Endothelial cell of umbilical vein (primary cell): ENCODE measurements around the gene SH2D3C. TPM values are rescaled to one million over a fixed set of nuclear protein-coding genes. Genes with fewer than 3 reads are reported as not detected.
A peak's percentile ranks its signal among the peaks of the same experiment; 100 is the strongest.

Experiments used
- BruUV-seq: library from RNA; stranded (reverse); fragments of 400-500 nt; replicated peaks from 2 replicates; lab custom pipeline; 2021; lab: Mats Ljungman, UMichigan
- CTCF ChIA-PET: fragments of 300-600, 350-600 bp; sonication (Branson Sonifier 250); formaldehyde crosslinking; loops from one replicate; lab custom pipeline; 2021; ENCODE audit warnings: antibody characterized with exemption, inconsistent platforms; lab: Charles Lee
- POLR2A ChIA-PET: fragments of 300-600, 350-600 bp; sonication (Branson Sonifier 250); formaldehyde crosslinking; loops from one replicate; lab custom pipeline; 2021; ENCODE audit warnings: antibody characterized with exemption, inconsistent platforms; lab: Charles Lee
- DNase-seq: peaks from one replicate; pipeline ENCODE4 v3.0.0-alpha.2; 2011; ENCODE audit warnings: low read depth, low spot score
- FAIRE-seq: peaks from 2 replicates; lab custom pipeline; 2011; peaks lifted over from hg19 to GRCh38; lab: Jason Lieb, UNC
- H2AFZ ChIP-seq: 2 replicates; pipeline ENCODE4 v1.6.0; 2012; ENCODE audit warnings: low read depth, low read length, control low read depth, inconsistent platforms
- H3K27ac ChIP-seq: 2 replicates; pipeline ENCODE4 v1.5.1; 2011; ENCODE audit warnings: low read depth, mild to moderate bottlenecking, control low read depth, low read length, moderate library complexity; ENCODE audit not compliant: insufficient read depth
- H3K27me3 ChIP-seq, 2 experiments: 2 replicates each; pipeline versions ENCODE4 v1.6.0 to v1.6.1; 2011; ENCODE audit warnings: low read length in 2 of 2, mixed read lengths in 1 of 2; ENCODE audit not compliant: control insufficient read depth in 2 of 2, insufficient read depth in 2 of 2
- H3K36me3 ChIP-seq, 2 experiments: 2 replicates in 1 of 2; 3 replicates in 1 of 2; pipeline ENCODE4 v1.5.1; 2011; ENCODE audit warnings: low read length in 2 of 2, mild to moderate bottlenecking in 1 of 2, moderate library complexity in 1 of 2; ENCODE audit not compliant: control insufficient read depth in 2 of 2, insufficient read depth in 2 of 2; ENCODE audit errors: extremely low read depth in 1 of 2
- H3K4me1 ChIP-seq: 3 replicates; pipeline ENCODE4 v1.5.1; 2011; ENCODE audit warnings: mild to moderate bottlenecking, low read length; ENCODE audit not compliant: control insufficient read depth, insufficient read depth; ENCODE audit errors: extremely low read depth
- H3K4me2 ChIP-seq: 2 replicates; pipeline ENCODE4 v1.6.1; 2011; ENCODE audit warnings: low read length, control low read depth, mixed read lengths; ENCODE audit not compliant: insufficient read depth
- H3K4me3 ChIP-seq, 3 experiments: fragments of 200-600 bp in 1 of 3; sonication (generic), shearing (Covaris generic) in 1 of 3; replicated peaks in 1 of 3; 2 replicates each; pipeline ENCODE4 v1.5.1; 2011 to 2016; ENCODE audit warnings: control low read depth in 3 of 3, low read length in 3 of 3, mild to moderate bottlenecking in 2 of 3, inconsistent platforms in 1 of 3, low read depth in 1 of 3, moderate library complexity in 1 of 3; ENCODE audit not compliant: insufficient read depth in 1 of 3
- H3K79me2 ChIP-seq: 2 replicates; pipeline ENCODE4 v1.6.0; 2012; ENCODE audit warnings: low read length, inconsistent platforms; ENCODE audit not compliant: control insufficient read depth, insufficient read depth
- H3K9ac ChIP-seq: replicated peaks from 2 replicates; pipeline ENCODE3; 2011; ENCODE audit warnings: low read length, control low read depth; ENCODE audit not compliant: insufficient read depth; ENCODE audit errors: extremely low read depth
- H3K9me1 ChIP-seq: replicated peaks from 3 replicates; pipeline ENCODE4 v1.6.0; 2011; ENCODE audit warnings: mild to moderate bottlenecking, low read length; ENCODE audit not compliant: control insufficient read depth, insufficient read depth; ENCODE audit errors: extremely low read depth
- H3K9me3 ChIP-seq: replicated peaks from 2 replicates; pipeline ENCODE4 v1.5.1; 2012; ENCODE audit warnings: low read length, inconsistent platforms; ENCODE audit not compliant: control insufficient read depth, insufficient read depth
- H4K20me1 ChIP-seq: replicated peaks from 2 replicates; pipeline ENCODE3; 2011; ENCODE audit warnings: mild to moderate bottlenecking, low read length; ENCODE audit not compliant: control insufficient read depth, insufficient read depth; ENCODE audit errors: extremely low read depth
- CTCF ChIP-seq, 2 donors: IDR thresholded peaks; 1 replicate in 1 of 2; 2 replicates in 1 of 2; pipeline ENCODE4 v1.5.1; 2011; ENCODE audit warnings: low read length in 2 of 2, mild to moderate bottlenecking in 2 of 2, moderate library complexity in 2 of 2, control low read depth in 1 of 2, inconsistent platforms in 1 of 2, low read depth in 1 of 2; ENCODE audit not compliant: insufficient read depth in 1 of 2; ENCODE audit errors: extremely low read depth in 1 of 2
- EZH2 ChIP-seq: IDR thresholded peaks from 2 replicates; pipeline ENCODE4 v1.6.1; 2012; ENCODE audit warnings: borderline replicate concordance, low read depth, mild to moderate bottlenecking, moderate library complexity, low read length, inconsistent platforms; ENCODE audit not compliant: severe bottlenecking
- FOS ChIP-seq: IDR thresholded peaks from 2 replicates; pipeline ENCODE4 v1.6.1; 2011; ENCODE audit warnings: mild to moderate bottlenecking, low read length, moderate library complexity, borderline replicate concordance; ENCODE audit not compliant: insufficient read depth
- GATA2 ChIP-seq: IDR thresholded peaks from 2 replicates; pipeline ENCODE4 v1.7.0; 2011; ENCODE audit warnings: low read depth, mild to moderate bottlenecking, moderate library complexity, mixed read lengths, low read length; ENCODE audit not compliant: insufficient read length, insufficient read depth
- JUN ChIP-seq: IDR thresholded peaks from 2 replicates; pipeline ENCODE4 v1.6.1; 2011; ENCODE audit warnings: borderline replicate concordance, low read depth; ENCODE audit not compliant: insufficient read length, insufficient read depth
- MAX ChIP-seq: IDR thresholded peaks from 2 replicates; pipeline ENCODE4 v1.6.1; 2011; ENCODE audit not compliant: insufficient read depth, insufficient read length
- MYC ChIP-seq: IDR thresholded peaks from one replicate; pipeline ENCODE4 v1.6.1; 2011; ENCODE audit warnings: mild to moderate bottlenecking, low read depth, low read length
- POLR2A ChIP-seq: IDR thresholded peaks from 2 replicates; pipeline ENCODE4 v1.6.1; 2012; ENCODE audit warnings: low read depth, mild to moderate bottlenecking, control low read depth, low read length
- POLR2AphosphoS5 ChIP-seq: IDR thresholded peaks from 2 replicates; pipeline ENCODE4 v1.6.1; 2012; ENCODE audit warnings: low read depth, mild to moderate bottlenecking, control low read depth, low read length, moderate library complexity; ENCODE audit not compliant: insufficient read depth
- dilution Hi-C: fragments of 300-500 bp; cut with MboI; formaldehyde crosslinking; loops from one replicate; pipeline ENCODE4 v1.15.0; 2019; ENCODE audit warnings: low sequenced_read_pairs; ENCODE audit not compliant: extremely low pct_ligation_motif_present
- intact Hi-C: fragments of 100-400 bp; cut with micrococcal nuclease; formaldehyde crosslinking; loops from one replicate; pipeline ENCODE4 v1.10.0; 2022
- polyA plus RNA-seq, 4 experiments: library from polyadenylated mRNA; depleted of rRNA in 3 of 4; stranded (reverse) in 3 of 4; unstranded in 1 of 4; fragments of >200 nt; gene quantifications; 2 replicates each; pipeline versions ENCODE4 v1.2.1 to v1.2.3, GENCODE V29; 2011 to 2012; ENCODE audit warnings: missing spikeins in 1 of 4
- total RNA-seq: library from RNA; stranded (reverse); gene quantifications from 2 replicates; pipeline ENCODE4 v1.2.3, GENCODE V29; 2021

The SH2D3C gene
- total and polyA plus RNA-seq, 2 donors (not counting 3 experiments of a cell fraction or from before 2014, with no cell fraction given), result 95.0 to 173 TPM

DNA sequence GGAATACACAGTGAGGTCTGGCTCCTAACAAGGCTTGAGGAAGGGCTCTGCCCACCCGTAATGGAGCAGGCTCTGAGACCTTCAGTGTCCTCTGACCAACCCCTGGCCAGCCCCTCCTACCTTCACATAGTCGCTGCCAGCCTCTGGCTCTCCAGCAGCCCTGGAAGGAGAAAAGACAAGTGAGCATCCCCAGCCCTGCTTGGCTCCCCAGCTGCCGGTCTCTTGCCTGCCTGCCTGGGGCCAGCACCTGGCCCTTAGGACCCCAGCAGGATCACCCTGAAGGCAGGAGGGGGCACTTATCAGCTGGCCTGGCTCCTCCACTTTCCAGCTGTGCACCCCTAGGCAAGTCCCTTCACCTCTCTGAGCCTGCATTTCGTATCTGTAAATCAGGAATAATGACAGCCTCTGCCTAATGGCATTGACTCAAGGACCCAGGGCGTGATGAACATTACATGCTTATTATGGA lies 16.9 kb downstream of the SH2D3C start:
- Histone ChIP-seq H3K4me1 (peaks cover 52% of the 10 kb centered on the region), H3K4me2 (peak overlapping the region; percentile 44), H3K4me3 (no peak overlapping the region), H3K9me1 (no peaks in the 10 kb centered on the region), H3K36me3 (peaks cover 9 to 27% of the 10 kb centered on the region in 2 experiments), H4K20me1 (no peaks in the 10 kb centered on the region), H3K27me3 (no peaks in the 10 kb centered on the region), H3K9me3 (no peaks in the 10 kb centered on the region), H3K27ac (peak overlapping the region; percentile 95), H3K79me2 (peaks cover 39% of the 10 kb centered on the region), H2AFZ (no peak overlapping the region), H3K9ac (peak overlapping the region; percentile 70)
- BruUV-seq, result no TSS peak
- ChIA-PET CTCF (interaction anchor here (0.7 to 11.3 kb wide), 7 partner anchors 9 to 109 kb away, joined by 3 to 167 read pairs (median 4); partner anchors contain the start of genes CDK9, SH2D3C and TOR2A), POLR2A (interaction anchor here (0.6 to 3.0 kb wide), 2 partner anchors 10 to 195 kb away, joined by 3 to 18 read pairs; no protein-coding TSS in a partner anchor)
- intact Hi-C loops, result no loop called here
- peak; percentile 34 for TF ChIP-seq POLR2AphosphoS5
- TF ChIP-seq GATA2, result no peak
- FAIRE-seq (peak; percentile 78), DNase-seq (no peak)
- dilution Hi-C loops, result no loop called here

DNA sequence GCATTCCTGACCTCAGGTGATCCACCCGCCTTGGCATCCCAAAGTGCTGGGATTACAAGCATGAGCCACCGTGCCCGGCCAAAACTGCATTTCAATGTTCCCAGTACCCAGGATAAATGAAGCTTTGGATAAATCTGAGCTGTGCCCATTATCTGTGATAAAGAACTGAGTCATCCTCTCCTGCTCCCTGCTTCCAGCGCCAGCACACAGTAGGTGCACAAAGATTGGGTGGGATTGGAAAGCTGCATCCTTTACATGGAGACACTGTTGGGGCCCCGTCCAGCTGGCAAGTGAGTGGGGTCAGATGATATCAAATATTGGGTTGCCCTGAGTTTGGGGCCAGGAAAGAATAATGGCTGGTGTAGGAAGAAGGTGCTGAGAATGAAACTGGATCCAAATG lies 17.4 kb downstream of the SH2D3C start:
- Histone ChIP-seq H3K9ac (peak overlapping the region; percentile 70), H3K27me3 (no peaks in the 10 kb centered on the region), H3K4me1 (peaks cover 53% of the 10 kb centered on the region), H3K4me2 (peak overlapping the region; percentile 4), H3K27ac (peak overlapping the region; percentile 95), H3K9me3 (no peaks in the 10 kb centered on the region), H3K36me3 (peaks cover 7 to 24% of the 10 kb centered on the region in 2 experiments), H2AFZ (no peak overlapping the region), H3K9me1 (no peaks in the 10 kb centered on the region), H4K20me1 (no peaks in the 10 kb centered on the region), H3K4me3 (no peak overlapping the region), H3K79me2 (peaks cover 37% of the 10 kb centered on the region)
- CTCF ChIA-PET, result interaction anchor here (0.7 to 11.3 kb wide), 6 partner anchors 9 to 109 kb away, joined by 3 to 167 read pairs (median 4); partner anchors contain the start of genes CDK9, SH2D3C and TOR2A
- intact Hi-C loops, result no loop called here
- no peak for FAIRE-seq
- no peak for TF ChIP-seq FOS
- no peak for TF ChIP-seq MYC
- no peak for TF ChIP-seq GATA2
- TF ChIP-seq MAX, result no peak
- no peak for TF ChIP-seq JUN
- TF ChIP-seq POLR2A, result no peak
- no peak for TF ChIP-seq EZH2
- no peak for TF ChIP-seq POLR2AphosphoS5
- no peak for TF ChIP-seq CTCF (IDR thresholded peaks at IDR 0.05; ENCODE audit: extremely low read depth in 1 of 2, insufficient read depth in 1 of 2, low read depth in 1 of 2, low read length in 2 of 2)
- dilution Hi-C loops, result no loop called here
- POLR2A ChIA-PET, result interaction anchor here (3.0 kb wide), 1 partner anchor 10 kb away, joined by 18 read pairs; no protein-coding TSS in a partner anchor
- BruUV-seq, result TSS peak; percentile 5
- DNase-seq, result no peak
